Loucy (cell line): ENCODE data around the gene SLC51A.
A peak's percentile ranks its signal among the peaks of the same experiment; 100 is the strongest.

Experiments
- H2AFZ ChIP-seq: fragments of 200-600 bp; sonication (generic); 2 replicates; pipeline ENCODE4 v1.6.0; 2016; ENCODE audit warnings: antibody characterized with exemption, mild to moderate bottlenecking, low read length, moderate library complexity
- H3F3A ChIP-seq: fragments of 200-600 bp; 2 replicates; pipeline ENCODE4 v1.6.0; 2016; ENCODE audit warnings: antibody characterized with exemption, low read depth, mild to moderate bottlenecking
- H3K27me3 ChIP-seq: fragments of 200-600 bp; sonication (generic); 2 replicates; pipeline ENCODE4 v1.6.1; 2014; ENCODE audit warnings: low read length, mild to moderate bottlenecking; ENCODE audit not compliant: insufficient read depth, poor library complexity, severe bottlenecking
- H3K36me3 ChIP-seq: fragments of 200-600 bp; sonication (generic); 2 replicates; pipeline ENCODE4 v1.6.1; 2016; ENCODE audit warnings: low read length; ENCODE audit not compliant: insufficient read depth
- H3K4me1 ChIP-seq: fragments of 200-600 bp; sonication (generic); 2 replicates; pipeline ENCODE4 v1.5.1; 2014; ENCODE audit warnings: low read length, mild to moderate bottlenecking; ENCODE audit not compliant: insufficient read depth, poor library complexity, severe bottlenecking
- H3K4me2 ChIP-seq: fragments of 200-600 bp; sonication (generic); 2 replicates; pipeline ENCODE4 v1.6.0; 2014; ENCODE audit warnings: antibody characterized with exemption, low read length, low read depth, mild to moderate bottlenecking; ENCODE audit not compliant: poor library complexity, severe bottlenecking
- H3K4me3 ChIP-seq: fragments of 200-600 bp; sonication (generic); 2 replicates; pipeline ENCODE4 v1.5.1; 2014; ENCODE audit warnings: low read length, mild to moderate bottlenecking, mixed read lengths; ENCODE audit not compliant: poor library complexity, severe bottlenecking
- H3K79me2 ChIP-seq: fragments of 200-600 bp; sonication (generic); 2 replicates; pipeline ENCODE4 v1.6.1; 2014; ENCODE audit warnings: low read length; ENCODE audit not compliant: insufficient read depth
- H3K9ac ChIP-seq: fragments of 200-600 bp; sonication (generic); 2 replicates; pipeline ENCODE4 v1.6.0; 2014; ENCODE audit warnings: mild to moderate bottlenecking, low read depth, low read length, moderate library complexity; ENCODE audit not compliant: poor library complexity, severe bottlenecking
- H3K9me2 ChIP-seq: fragments of 200-600 bp; sonication (generic); replicated peaks from 2 replicates; pipeline ENCODE4 v1.6.1; 2016; ENCODE audit warnings: low read depth, low read length, mixed read lengths
- H3K9me3 ChIP-seq: fragments of 200-600 bp; sonication (generic); 2 replicates; pipeline ENCODE4 v1.6.1; 2014; ENCODE audit warnings: mild to moderate bottlenecking, antibody characterized with exemption, low read length, low read depth; ENCODE audit not compliant: insufficient read depth
- H4K20me1 ChIP-seq: fragments of 200-600 bp; sonication (generic); 2 replicates; pipeline ENCODE4 v1.6.0; 2014; ENCODE audit warnings: antibody characterized with exemption, low read length, mild to moderate bottlenecking; ENCODE audit not compliant: insufficient read depth, poor library complexity, severe bottlenecking
- EZH2phosphoT487 ChIP-seq: fragments of 200-600 bp; IDR thresholded peaks from 2 replicates; pipeline ENCODE4 v1.6.1; 2018; ENCODE audit warnings: antibody characterized with exemption, mild to moderate bottlenecking, moderate library complexity, borderline replicate concordance
- TF ChIP-seq, protein P1 (sequence below): fragments of 200-600 bp; sonication (generic); conservative IDR thresholded peaks from 2 replicates; pipeline ENCODE4 v1.5.1; 2014; ENCODE audit warnings: mild to moderate bottlenecking, antibody characterized with exemption, low read length

Gene SLC51A

DNA sequence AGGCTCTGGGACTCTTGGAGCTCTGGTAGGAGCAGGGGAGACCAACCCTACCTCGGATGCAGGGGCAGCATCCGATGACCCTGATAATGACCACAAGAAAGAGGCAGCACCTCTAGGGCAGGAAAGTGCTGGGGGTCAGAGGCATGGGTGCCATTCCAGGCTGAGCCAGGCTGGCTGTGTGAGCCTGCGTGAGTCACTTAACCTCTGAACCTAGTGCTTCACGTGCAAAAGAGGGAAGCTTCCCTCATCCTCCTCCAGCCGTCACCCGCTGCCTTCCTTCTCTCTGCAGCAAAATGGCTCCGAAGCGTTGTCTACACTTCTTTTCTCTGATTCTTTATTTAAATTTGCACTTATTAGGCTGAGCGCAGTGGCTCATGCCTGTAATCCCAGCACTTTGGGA, 40.6 kb upstream of the SLC51A start:
- H3K79me2 ChIP-seq, result peaks cover 15% of the 10 kb centered on the region
- H3K9me2 ChIP-seq, result no peaks in the 10 kb centered on the region
- no peak overlapping the region for H3K4me2 ChIP-seq
- peaks cover 23% of the 10 kb centered on the region for H3F3A ChIP-seq
- H3K4me3 ChIP-seq, result no peak overlapping the region
- H3K9ac ChIP-seq, result no peak overlapping the region
- no peaks in the 10 kb centered on the region for H4K20me1 ChIP-seq
- H2AFZ ChIP-seq, result no peak overlapping the region
- no peaks in the 10 kb centered on the region for H3K27me3 ChIP-seq
- no peak for TF ChIP-seq EZH2phosphoT487
- TF ChIP-seq, protein P1, sequence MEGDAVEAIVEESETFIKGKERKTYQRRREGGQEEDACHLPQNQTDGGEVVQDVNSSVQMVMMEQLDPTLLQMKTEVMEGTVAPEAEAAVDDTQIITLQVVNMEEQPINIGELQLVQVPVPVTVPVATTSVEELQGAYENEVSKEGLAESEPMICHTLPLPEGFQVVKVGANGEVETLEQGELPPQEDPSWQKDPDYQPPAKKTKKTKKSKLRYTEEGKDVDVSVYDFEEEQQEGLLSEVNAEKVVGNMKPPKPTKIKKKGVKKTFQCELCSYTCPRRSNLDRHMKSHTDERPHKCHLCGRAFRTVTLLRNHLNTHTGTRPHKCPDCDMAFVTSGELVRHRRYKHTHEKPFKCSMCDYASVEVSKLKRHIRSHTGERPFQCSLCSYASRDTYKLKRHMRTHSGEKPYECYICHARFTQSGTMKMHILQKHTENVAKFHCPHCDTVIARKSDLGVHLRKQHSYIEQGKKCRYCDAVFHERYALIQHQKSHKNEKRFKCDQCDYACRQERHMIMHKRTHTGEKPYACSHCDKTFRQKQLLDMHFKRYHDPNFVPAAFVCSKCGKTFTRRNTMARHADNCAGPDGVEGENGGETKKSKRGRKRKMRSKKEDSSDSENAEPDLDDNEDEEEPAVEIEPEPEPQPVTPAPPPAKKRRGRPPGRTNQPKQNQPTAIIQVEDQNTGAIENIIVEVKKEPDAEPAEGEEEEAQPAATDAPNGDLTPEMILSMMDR, result no peak
- H3K9me3 ChIP-seq, result no peaks in the 10 kb centered on the region
- peaks cover 42% of the 10 kb centered on the region for H3K4me1 ChIP-seq
- H3K36me3 ChIP-seq, result no peaks in the 10 kb centered on the region

DNA sequence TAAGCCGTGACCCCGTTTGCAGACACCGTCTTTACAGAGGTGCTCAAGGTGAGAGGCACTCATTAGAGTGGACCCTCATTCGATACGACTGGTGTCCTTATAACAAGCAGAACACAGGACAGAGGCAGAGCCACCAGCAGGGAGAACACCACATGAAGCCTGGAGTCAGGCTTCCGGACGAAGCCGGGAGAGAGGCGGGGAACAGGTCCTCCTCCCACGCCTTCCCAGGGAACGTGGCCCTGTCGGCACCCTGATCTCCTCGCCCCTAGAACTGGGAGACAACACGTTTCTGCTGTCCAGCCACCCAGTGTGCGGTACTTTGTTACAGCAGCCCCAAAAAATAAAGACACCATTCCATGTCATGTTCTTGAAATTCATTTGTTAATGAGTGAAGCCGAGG, 38.8 kb upstream of the SLC51A start:
- Histone ChIP-seq H3K36me3 (no peaks in the 10 kb centered on the region), H3K27me3 (no peaks in the 10 kb centered on the region), H3K9ac (no peak overlapping the region), H3K9me3 (no peaks in the 10 kb centered on the region), H4K20me1 (no peaks in the 10 kb centered on the region), H3K4me3 (no peak overlapping the region), H3K4me1 (peaks cover 57% of the 10 kb centered on the region), H3K9me2 (no peaks in the 10 kb centered on the region), H3K4me2 (no peak overlapping the region), H2AFZ (no peak overlapping the region), H3F3A (peaks cover 38% of the 10 kb centered on the region), H3K79me2 (peaks cover 16% of the 10 kb centered on the region)
- TF ChIP-seq EZH2phosphoT487, result no peak
- TF ChIP-seq, protein P1, result no peak

DNA sequence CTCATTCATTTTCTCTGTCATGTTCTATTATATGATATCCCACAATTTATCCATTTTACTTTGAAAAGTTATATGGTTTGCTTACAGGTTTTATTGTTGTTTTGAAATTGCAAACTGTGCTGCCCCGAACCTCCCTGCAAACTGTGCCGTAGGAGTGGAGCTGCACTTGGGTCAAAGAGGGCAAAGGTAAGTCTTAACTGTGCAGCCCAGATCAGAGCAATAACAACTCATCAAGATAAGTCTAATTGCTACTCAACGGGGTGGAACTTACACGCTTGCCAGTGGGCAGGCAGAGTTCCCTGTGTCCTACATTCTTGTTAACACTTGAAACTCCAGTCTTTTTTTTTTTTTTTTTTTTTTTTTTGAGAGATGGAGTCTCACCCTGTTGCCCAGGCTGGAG, 38.4 kb upstream of the SLC51A start:
- no peak overlapping the region for H3K4me3 ChIP-seq
- H3K9me3 ChIP-seq, result no peaks in the 10 kb centered on the region
- TF ChIP-seq EZH2phosphoT487, result no peak
- TF ChIP-seq, protein P1, result no peak
- H3K9me2 ChIP-seq, result no peaks in the 10 kb centered on the region
- H3F3A ChIP-seq, result peaks cover 42% of the 10 kb centered on the region
- no peak overlapping the region for H2AFZ ChIP-seq
- no peaks in the 10 kb centered on the region for H3K36me3 ChIP-seq
- H3K27me3 ChIP-seq, result no peaks in the 10 kb centered on the region
- peaks cover 61% of the 10 kb centered on the region for H3K4me1 ChIP-seq
- no peak overlapping the region for H3K4me2 ChIP-seq
- H3K79me2 ChIP-seq, result peaks cover 16% of the 10 kb centered on the region
- H4K20me1 ChIP-seq, result no peaks in the 10 kb centered on the region
- peak overlapping the region; percentile 92 for H3K9ac ChIP-seq
